GM11168 (cell line): Measurements from ENCODE around the gene LRRC18.

Experiments
- in situ Hi-C: fragments of 300-500 bp; cut with MboI; formaldehyde crosslinking; loops from one replicate; pipeline ENCODE4 v1.12.0; 2022; ENCODE audit warnings: low sequenced_read_pairs; ENCODE audit not compliant: unreplicated experiment

The LRRC18 gene

DNA sequence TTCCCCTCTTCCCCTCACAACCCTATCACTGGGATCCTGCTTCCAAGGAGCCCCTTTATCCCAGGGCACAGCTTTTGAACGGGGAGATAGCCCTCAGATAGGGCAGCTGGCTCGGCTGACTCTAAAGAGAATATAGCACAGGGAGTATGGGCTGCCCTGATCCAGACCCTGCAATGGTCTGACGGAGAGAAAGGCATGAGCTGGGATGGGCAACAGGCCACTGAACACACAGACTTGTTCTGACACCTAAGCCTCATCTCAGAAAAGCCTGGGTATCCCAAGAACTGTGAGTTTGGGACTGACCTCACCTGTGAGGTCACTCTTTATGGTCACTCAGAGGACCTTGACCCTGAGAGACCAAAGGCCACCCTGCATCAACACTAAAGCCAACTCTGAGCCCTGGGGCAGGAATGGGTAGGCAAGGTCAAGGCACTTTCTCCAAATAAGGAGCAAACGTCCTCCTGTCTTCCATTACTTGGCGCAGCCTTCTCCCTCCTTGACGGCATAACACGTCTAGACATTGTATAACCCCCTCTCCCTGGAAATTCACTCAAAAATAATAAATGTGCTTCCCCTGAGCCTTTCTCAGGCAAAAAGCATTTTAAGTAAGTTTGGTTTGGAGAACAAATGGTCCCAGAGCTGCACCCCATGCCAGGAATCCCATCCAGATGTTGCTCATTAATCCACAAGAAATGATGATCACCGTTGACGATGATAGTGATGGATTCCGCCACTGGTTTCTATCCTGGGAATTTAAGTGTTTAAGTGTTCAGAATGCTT is 8.2 kb upstream of the LRRC18 start:
- in situ Hi-C loops: no loop called here

DNA sequence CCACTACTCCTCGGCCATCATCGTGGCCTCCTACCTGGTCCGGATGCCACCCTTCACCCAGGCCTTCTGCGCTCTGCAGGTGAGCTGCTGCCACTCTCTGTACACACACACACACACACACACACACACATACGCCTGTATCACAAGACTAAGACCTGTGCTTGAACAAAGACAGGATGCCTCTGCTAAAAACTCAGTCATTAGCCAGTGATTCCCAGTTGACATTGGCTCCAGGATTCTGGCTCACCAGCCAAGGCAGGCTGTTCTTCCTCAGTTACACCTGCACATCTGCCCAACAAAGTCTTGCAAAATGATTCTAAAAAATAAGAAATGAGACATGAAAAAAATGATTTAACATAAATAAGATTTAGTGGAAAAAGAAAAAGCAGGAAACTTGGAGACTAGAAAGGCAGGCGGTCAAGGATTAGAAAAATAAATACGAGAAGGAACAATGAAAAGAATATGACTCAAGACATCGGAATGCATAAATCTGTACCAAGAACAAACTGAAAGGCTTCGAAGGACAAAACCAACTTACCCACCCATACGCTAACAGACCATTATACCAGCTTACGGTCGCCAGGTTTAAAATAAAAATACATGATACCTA is 7.4 kb upstream of the LRRC18 start:
- in situ Hi-C loops: no loop called here

DNA sequence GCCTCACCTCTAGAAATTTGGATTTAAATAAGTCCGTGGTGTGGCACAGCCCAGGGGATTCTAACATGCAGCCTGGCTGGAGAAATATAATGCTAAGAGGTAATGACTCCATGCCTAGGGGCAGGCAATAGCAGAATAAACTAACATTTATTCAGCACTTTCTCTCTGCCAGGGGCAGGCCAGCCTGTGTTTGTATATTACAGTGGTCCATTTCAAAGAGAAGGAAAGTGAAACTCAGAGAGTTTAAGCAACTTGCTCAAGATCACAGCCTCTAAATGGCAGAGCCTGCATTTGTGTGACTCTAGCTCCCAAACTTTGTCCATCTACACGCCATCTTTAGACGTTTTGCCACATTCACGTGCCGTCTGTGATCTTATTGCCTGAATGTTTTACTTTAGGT is 6.7 kb upstream of the LRRC18 start:
- in situ Hi-C loops: no loop called here

DNA sequence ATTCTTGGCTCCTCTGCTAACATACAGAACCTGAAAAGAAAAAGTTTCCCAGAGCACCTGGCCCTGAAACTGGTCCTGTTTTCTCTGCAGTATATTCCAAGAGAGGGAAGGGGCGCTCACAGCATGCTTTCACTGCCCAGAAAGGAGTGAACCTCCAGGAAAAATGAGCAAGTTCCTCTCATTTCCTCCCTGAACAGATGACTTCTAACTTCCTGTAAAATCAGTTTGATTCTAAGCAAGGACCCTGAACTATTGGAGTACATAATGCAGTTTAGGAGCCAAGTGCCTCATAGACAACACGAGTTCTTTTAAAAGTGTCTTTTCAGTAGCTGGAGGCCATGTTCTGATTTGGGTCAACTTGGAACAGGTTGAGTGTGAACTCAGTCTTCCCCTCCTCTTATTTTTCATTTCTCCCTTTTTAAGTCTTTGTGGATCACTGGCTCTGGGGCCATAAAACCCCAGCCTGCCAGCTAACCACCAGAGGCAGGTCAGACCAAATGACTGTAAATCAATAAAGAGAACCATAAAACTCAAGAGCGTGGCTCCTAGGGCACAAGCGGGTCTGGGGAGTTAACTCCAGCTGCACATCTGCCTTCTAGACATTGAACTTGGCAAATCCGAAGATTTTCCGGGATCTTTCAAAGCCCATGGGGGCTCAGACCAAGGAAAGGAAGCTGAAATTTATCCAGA is 5.9 kb upstream of the LRRC18 start:
- in situ Hi-C loops: no loop called here

DNA sequence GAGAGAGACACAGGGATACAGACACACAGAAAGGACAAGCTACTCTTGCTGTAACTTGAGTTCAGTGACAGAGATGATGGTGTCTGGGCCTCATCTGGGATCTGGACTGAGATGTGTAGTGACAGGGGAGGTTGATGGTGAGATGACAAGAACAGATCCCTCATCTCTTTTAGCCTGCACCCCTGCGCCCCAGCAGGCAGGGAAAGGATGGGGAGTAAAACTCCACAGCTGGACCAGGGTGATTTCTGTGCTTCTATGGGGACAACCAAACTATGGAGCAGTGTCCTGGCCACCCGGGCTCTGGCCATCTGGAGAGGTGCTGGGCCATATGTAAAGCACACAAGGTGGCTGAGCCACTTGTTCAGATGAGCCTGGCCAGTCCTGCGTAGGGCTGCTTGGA is 4.5 kb upstream of the LRRC18 start:
- in situ Hi-C loops: no loop called here

DNA sequence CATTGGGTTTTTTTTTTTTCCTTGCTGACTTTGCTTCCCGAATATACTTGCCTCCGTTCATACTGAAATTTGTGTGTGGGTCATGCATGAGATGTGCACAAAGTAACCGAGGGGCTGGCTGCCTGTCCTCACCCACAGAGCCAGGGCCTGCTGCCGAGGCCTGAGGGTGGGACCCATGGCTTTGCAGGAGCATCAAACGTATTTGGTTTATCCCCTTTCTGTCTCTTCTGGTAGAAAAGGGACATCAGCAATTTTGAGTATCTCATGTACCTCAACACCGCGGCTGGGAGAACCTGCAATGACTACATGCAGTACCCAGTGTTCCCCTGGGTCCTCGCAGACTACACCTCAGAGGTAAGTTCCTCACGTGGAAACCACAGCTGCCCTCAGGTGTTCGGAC is 3.5 kb upstream of the LRRC18 start:
- in situ Hi-C loops: no loop called here

DNA sequence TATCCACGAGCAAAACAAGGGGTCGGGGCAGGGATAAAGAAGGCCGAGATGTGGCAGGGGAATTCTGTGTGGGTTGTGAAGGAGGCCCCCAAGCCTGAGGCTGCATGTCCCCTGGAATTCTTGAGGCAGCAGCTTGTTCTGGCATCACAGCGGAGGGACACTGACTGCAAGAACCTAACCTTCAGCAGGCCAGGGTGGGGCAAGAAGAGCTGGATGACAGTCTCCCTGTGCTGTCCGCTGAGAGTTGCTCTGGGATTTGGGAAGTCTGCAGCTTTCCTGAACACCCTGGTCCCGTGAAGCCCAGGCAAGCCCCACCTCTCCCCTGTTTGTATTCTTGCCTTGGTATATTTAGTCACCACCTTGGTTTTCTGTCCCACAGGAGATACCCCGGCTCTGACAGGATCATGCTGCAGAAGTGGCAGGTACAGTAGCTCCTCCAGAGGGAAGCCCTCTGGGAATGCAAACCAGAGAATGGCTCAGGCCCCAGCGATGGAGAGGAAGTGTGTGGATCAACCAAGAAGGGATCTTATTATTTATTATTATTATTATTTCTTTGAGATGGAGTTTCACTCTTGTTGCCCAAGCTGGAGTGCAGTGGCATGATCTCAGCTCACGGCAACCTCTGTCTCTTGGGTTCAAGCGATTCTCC is 1.9 kb upstream of the LRRC18 start:
- in situ Hi-C loops: no loop called here

DNA sequence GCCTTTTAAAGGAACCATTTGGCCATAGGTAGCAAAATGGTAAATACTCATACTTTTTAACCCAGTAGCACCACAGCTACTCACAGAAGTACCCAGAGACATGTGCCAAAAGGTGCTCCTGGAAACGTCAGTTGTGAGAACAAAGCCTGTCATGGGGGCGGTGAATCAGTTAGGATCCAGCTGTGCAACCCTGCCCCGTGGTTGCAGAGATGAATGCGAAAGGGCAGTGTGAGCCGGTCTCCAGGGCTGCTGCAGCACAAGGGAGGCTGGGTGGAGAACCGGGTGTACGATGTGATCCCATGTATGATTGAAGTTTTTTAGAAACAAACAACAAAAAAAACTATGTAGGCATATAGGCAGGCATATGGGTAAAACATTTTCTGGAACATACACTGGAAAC is 1.3 kb upstream of the LRRC18 start:
- in situ Hi-C loops: no loop called here

DNA sequence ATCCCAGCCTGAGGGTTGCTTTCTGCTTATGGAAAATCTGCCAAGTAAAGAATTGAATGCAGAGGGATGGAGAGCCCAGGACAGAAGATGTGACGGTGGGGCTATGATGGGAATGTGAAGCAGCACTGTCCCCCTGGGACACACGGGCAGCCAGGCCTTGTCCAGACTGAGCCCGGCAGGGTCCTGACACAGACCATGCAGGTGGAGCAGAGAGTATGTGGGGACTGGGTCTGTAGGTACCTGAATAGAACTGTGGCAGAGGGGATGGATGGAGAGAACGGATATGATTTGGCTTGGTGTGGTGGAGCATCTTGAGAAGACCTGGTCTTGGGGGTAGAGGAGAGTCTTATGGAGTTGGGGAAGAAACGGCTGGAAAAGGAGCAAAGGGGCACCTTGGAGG is 732 bp upstream of the LRRC18 start:
- in situ Hi-C loops: no loop called here

DNA sequence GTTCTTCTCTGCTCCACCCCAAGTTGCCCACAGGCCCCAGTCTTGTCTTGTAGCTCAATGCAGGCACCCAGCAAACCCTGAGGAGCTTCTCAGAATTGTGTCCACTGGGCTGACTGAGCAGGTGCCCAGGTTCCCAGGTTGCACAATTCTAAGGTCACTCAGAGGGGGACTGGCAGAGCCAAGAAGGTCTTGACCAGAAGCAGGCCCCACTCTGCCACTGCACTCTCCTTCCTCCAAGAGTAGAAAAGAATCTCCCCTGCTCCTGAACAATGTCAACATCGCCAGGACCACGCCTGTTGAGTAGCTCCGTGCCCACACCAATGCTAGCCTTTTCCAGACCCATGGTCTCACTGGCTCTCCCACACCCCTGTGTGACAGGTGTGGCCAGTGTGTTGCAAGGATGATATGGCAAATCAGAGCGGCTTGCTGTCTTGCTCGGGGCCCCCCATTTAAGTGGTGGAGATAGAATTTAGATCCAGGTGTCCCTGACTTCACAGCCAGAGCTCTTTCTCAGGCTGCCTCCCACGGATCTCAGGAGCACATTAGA is 577 bp downstream of the LRRC18 start:
- in situ Hi-C loops: no loop called here

DNA sequence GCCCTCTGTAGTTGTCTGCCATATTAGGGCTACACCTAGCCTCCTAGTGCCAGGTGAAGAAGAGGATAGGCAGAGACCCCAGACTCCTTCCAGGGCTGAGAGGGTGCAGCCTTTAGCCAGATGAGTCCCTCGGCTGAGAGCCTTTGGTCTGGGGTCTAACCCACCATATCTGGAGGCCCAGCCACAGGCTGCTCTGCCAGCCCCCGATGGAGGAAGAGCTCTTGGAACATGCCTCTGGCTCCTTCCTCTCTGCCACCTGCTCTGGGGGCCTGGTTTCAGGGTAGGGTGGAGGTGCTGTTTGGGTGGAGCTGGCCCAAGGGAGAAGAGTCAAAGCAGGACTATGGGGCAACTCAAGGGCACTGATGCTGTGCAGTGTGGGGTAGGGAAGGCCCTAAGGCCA is 1.4 kb downstream of the LRRC18 start:
- in situ Hi-C loops: no loop called here

DNA sequence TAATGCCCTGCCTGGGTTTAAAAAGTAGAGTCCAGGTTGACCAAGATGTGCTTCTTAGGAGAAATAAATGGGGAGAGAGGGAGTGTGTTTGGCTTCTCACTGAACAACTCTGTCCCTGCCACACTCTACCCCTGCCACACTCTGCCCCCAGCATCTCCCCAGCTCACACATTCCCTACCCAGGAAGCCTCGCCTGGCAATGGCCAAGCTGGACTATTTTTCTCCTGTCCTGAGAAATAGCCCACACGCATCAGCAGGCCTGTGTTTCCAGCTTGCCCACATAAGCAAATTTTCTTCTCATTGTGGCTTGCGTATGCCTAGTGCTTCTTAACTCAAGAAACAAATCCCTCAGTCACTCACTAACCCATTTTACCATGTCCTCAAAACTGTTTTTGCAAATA is 1.8 kb downstream of the LRRC18 start:
- in situ Hi-C loops: no loop called here

DNA sequence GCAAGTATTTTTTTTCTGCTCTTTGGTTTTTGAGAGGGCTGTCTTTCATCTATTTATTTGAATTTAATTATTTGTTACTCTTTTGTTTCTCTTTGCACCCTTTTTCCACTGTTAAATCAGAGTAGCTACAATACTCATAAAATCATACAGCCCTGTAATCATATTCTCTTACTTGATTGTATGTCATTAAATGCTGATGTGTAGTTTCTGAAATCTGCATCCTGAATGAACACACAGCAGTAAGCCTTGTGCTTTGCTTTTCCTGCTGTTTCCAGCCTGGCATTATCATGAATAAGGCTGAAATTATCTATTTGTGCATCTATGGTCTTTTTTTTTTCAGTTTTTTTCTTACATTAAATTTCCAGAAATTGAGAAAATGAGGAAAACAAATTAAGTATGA is 4.1 kb downstream of the LRRC18 start:
- in situ Hi-C loops: no loop called here

DNA sequence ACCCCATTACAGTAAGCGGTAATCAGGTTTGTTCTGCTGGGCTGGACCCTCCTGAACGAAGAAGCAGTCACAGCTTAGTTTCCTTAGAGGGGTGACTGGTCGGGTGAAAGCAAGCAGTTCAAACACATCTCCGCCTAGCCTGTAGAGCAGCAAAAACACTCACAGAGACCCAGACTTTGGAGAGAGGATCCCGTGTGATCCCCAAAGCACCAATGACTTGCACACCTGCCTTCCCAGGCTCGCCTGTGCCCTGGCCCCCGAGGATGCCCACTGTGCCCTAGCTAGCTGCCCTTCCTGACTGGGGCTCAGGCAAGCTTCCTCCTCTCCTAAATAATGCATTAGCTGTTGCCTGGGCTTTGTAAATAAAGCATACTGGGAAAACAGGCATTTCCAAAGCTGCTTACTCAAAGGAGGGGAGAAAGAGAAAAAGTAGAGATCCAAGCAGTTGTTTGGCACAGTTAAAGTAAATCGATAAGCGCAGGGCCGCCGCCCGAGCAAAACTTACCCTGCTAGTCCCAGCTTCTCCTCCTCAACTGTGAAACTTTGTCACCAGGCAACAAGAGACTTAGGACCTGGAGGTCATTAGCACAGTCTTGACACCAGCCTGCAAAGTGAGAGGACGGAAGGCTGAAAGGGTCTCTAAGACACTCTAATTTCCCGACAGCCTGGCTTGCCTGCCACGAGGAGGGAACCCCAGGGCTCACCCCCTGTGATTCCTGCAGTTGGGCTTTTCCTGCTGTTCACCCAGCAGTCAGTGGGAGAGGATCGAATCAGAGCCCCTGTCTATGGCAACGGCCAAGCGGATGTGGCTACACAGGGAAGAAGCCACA is 4.8 kb downstream of the LRRC18 start:
- in situ Hi-C loops: no loop called here

DNA sequence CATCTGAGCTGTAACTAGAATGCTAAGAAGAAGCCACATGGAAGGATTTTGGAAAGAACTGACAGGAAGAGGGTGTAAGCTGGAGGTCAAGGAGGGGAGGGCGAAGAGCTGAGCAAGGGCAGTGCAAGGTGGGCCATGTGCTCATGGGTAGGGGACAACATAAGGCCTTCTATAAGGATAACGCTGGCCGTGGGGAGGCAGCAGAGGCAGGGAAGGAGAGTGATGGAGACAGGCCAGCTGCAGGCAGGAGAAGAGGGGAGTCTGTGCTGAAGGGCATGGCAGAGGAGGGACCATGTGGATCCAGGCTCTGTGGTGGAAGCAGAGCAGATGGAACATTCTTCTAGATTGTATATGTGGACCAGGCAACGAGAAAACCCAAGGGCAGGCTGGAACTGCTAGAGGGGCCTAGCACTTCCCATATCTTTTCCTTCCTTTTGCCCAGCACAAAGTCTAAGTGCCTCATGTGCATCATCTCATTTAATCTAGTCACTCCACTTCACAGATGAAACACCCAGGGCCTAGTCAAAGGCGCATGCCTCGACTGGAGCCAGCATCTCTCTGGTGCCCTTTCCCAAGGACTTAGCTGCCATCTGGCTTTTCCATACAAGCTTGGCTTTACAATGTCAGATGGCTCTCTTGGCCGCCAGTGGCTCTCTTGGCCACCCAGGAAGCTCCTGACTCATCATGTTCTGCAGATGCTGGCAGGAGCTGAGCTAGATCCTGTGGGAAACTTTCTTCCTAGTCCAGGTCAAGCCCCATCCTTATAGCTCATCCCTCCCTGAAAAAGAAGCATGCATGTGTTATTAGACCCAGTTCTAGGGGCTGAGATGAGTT is 6.6 kb downstream of the LRRC18 start:
- in situ Hi-C loops: no loop called here

DNA sequence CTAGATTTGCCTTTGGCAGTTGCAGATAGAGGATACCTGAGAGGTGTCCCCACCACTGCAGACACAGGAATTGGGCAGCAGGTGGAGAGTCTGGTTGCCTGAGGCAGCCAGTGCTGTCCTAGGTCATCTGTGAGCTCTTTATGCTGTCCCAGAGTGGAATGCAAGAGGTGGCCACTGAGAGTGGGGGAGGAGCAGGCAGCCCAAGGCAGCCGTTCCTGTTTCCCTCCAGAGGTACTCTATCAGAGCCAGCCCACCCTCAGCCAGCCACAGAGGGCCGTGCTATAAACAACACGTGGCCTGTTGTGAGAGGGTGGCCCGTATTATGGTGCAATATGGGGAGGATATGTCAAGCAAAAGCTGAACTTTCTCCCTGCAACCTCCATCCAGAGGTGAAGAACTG is 8.5 kb downstream of the LRRC18 start:
- in situ Hi-C loops: no loop called here

DNA sequence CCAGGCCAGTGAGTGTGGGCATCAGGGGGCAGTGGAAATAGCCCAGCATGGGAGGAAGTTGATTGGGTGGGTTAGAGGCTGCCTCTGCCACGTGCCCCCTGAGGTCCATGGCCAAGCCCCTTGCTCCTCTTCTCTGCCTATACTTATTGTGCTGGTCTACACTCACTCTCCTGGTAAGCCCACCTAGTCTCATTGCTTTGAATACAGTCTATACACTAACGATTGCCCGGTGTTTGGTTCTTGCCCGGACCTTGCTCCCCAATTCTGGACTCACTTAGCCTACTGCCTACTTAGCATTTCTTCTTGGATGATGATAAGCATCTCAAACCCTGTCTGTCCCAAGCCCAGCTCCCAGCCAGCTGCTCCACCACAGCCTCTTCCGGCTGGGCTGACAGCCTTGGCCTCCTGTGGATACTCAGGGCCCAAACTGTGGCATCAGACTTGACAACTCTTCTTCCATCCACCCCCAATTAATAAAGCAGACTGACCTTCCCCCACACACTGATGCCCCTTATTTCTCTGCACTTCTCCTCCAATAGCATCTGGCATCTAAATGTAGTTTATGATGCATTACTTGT is 10.1 kb downstream of the LRRC18 start:
- in situ Hi-C loops: no loop called here

DNA sequence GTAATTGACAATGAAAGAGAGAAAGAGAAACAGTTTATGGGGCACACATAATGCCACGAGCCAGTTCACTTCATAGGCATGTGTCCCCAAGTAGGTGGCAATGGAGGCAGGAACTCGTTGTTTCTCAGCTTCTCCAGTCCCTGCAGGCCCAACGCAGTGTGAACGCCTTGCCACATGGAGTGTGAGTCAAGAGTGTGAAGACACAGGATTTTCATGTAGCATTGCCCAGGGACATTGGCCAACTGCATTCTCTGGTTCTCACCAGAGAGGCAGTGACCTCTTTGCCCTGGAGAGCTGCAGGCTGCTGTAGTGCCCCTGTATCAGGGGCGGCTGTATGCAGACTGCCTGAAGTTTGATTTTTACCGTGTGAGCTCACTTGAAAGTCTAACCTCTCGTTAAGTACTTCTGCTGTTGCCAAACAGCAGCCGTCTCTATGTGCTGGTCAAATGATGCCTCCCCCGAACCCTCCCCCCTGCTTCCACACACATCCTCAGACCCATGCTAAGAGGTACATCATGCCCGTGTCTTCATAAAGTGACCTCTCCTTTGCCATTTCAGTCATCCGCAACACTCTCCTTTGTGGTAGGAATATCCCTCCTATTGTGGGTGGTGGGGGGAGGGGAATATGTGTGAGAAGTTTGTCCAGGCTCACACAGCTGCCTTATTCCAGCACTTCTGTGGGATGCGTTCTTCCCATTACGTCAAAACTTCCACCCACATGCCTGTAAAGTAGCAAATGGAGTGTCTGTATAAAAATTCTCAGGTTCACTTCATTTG is 12.7 kb downstream of the LRRC18 start:
- in situ Hi-C loops: no loop called here
